CD4-positive, alpha-beta T cell (primary cell): ENCODE data around the gene METTL9. TPM values are rescaled to one million over a fixed set of nuclear protein-coding genes. Genes with fewer than 3 reads are reported as not detected.

ENCODE experiments used
- ATAC-seq: fragments of 200-7000 bp; cut with Tn5 transposase; one replicate; pipeline ENCODE4 v1.10.0; 2022; ENCODE audit warnings: mild to moderate bottlenecking; ENCODE audit not compliant: poor library complexity
- CTCF ChIA-PET: fragments of 350-600 bp; sonication (Branson Sonifier 250); formaldehyde crosslinking; loops from one replicate; lab custom pipeline; 2021; ENCODE audit warnings: antibody characterized with exemption, inconsistent platforms; lab: Charles Lee
- POLR2A ChIA-PET: fragments of 350-600 bp; sonication (Branson Sonifier 250); formaldehyde crosslinking; loops from one replicate; lab custom pipeline; 2021; ENCODE audit warnings: antibody characterized with exemption, inconsistent platforms; lab: Charles Lee
- DNase-seq, 14 experiments: peaks; one replicate each; pipeline ENCODE4 v3.0.0-alpha.2; 2013 to 2020; ENCODE audit warnings: mixed read lengths in 2 of 14
- H3K27ac ChIP-seq, 2 donors: one replicate each; pipeline versions ENCODE4 v1.5.1 to v1.7.0; 2013; ENCODE audit warnings: low read length in 2 of 2, low read depth in 1 of 2, mild to moderate bottlenecking in 1 of 2
- H3K27me3 ChIP-seq, 2 experiments: 1 replicate in 1 of 2; 2 replicates in 1 of 2; pipeline versions ENCODE4 v1.6.1 to v1.7.0; 2013; ENCODE audit warnings: low read length in 2 of 2, control low read depth in 1 of 2, mild to moderate bottlenecking in 1 of 2, moderate library complexity in 1 of 2; ENCODE audit not compliant: insufficient read depth in 2 of 2, control insufficient read depth in 1 of 2
- H3K36me3 ChIP-seq: one replicate; pipeline ENCODE4 v1.6.1; 2013; ENCODE audit warnings: low read length, control low read depth; ENCODE audit not compliant: insufficient read depth
- H3K4me1 ChIP-seq: one replicate; pipeline ENCODE4 v1.6.1; 2013; ENCODE audit warnings: low read length, control low read depth; ENCODE audit not compliant: insufficient read depth
- H3K4me3 ChIP-seq: one replicate; pipeline ENCODE4 v1.5.1; 2013; ENCODE audit warnings: mild to moderate bottlenecking, low read length, moderate library complexity
- H3K9me3 ChIP-seq, 2 experiments: 1 replicate in 1 of 2; 2 replicates in 1 of 2; pipeline versions ENCODE4 v1.6.1 to v1.7.0; 2013; ENCODE audit warnings: low read length in 2 of 2, mild to moderate bottlenecking in 2 of 2, control low read depth in 1 of 2, moderate library complexity in 1 of 2; ENCODE audit not compliant: control insufficient read depth in 1 of 2, insufficient read depth in 1 of 2
- H3K27ac Mint-ChIP-seq: one replicate; pipeline ENCODE4 v1.8.0; 2020; ENCODE audit warnings: mixed read lengths
- H3K27me3 Mint-ChIP-seq: one replicate; pipeline ENCODE4 v1.8.0; 2021; ENCODE audit warnings: mixed read lengths
- H3K36me3 Mint-ChIP-seq: one replicate; pipeline ENCODE4 v1.8.0; 2021; ENCODE audit warnings: low read depth, mixed read lengths
- H3K4me1 Mint-ChIP-seq: one replicate; pipeline ENCODE4 v1.8.0; 2021; ENCODE audit warnings: low read depth, mixed read lengths
- H3K4me3 Mint-ChIP-seq: one replicate; pipeline ENCODE4 v1.8.0; 2020; ENCODE audit warnings: mild to moderate bottlenecking, mixed read lengths
- H3K9me3 Mint-ChIP-seq: one replicate; pipeline ENCODE4 v1.8.0; 2020; ENCODE audit warnings: mixed read lengths
- intact Hi-C, 2 experiments: fragments of 100-400 bp; cut with DNase I in 1 of 2; cut with micrococcal nuclease in 1 of 2; formaldehyde crosslinking; loops; one replicate each; pipeline versions ENCODE4 v1.15.1 to v1.9.0; 2023 to 2025; cut with DNase I, micrococcal nuclease
- total RNA-seq, 174 experiments: library from RNA in 2 of 174; stranded (reverse) in 2 of 174; gene quantifications; one replicate each; pipeline ENCODE4 v1.2.3 and lab custom pipeline; 2021 to 2026
- TF ChIP-seq, protein P1 (sequence below): fragments of 200-600 bp; IDR thresholded peaks from one replicate; pipeline ENCODE4 v1.8.0; 2022; ENCODE audit warnings: antibody characterized with exemption, mild to moderate bottlenecking

The METTL9 gene
- total RNA-seq, 2 experiments from 2014 or later, result 78.4 to 86.7 TPM

DNA sequence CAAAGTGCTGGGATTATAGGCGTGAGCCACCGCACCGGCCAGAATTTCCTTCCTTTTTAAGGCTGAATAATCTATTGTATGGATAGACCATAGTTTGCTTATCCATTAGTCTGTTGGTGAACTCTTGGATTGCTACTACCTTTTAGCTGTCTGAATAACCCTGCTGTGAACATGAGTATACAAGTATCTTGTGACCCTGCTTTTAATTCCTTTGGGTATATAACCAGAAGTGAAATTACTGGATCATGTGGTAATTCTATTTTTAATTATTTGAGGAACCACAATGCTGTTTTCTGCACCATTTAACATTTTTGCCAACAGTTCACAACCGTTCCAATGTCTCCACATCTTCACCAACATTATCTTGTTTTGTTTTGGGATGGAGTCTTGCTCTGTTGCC is 59.7 kb downstream of the METTL9 start:
- Histone ChIP-seq H3K36me3 (peaks cover 17% of the 10 kb centered on the region), H3K27ac (no peak overlapping the region), H3K9me3 (no peaks in the 10 kb centered on the region), H3K4me3 (no peak overlapping the region), H3K27me3 (no peaks in the 10 kb centered on the region), H3K4me1 (peaks cover 26% of the 10 kb centered on the region)
- Mint-ChIP-seq H3K9me3 (no peaks in the 10 kb centered on the region), H3K4me1 (peaks cover 56% of the 10 kb centered on the region), H3K4me3 (no peak overlapping the region), H3K27me3 (no peaks in the 10 kb centered on the region), H3K27ac (no peak overlapping the region), H3K36me3 (peaks cover 32% of the 10 kb centered on the region)
- intact Hi-C loops, result loop anchor here (5.0 kb wide), 2 partner anchors 143 to 288 kb away; no protein-coding TSS in a partner anchor
- TF ChIP-seq, protein P1, sequence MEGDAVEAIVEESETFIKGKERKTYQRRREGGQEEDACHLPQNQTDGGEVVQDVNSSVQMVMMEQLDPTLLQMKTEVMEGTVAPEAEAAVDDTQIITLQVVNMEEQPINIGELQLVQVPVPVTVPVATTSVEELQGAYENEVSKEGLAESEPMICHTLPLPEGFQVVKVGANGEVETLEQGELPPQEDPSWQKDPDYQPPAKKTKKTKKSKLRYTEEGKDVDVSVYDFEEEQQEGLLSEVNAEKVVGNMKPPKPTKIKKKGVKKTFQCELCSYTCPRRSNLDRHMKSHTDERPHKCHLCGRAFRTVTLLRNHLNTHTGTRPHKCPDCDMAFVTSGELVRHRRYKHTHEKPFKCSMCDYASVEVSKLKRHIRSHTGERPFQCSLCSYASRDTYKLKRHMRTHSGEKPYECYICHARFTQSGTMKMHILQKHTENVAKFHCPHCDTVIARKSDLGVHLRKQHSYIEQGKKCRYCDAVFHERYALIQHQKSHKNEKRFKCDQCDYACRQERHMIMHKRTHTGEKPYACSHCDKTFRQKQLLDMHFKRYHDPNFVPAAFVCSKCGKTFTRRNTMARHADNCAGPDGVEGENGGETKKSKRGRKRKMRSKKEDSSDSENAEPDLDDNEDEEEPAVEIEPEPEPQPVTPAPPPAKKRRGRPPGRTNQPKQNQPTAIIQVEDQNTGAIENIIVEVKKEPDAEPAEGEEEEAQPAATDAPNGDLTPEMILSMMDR, result no peak
- ChIA-PET POLR2A (no interaction called here), CTCF (interaction anchor here (0.7 to 0.9 kb wide), 2 partner anchors 49 to 61 kb away, joined by 3 read pairs; no protein-coding TSS in a partner anchor)
- DNase-seq (no peak), ATAC-seq (no peak)

DNA sequence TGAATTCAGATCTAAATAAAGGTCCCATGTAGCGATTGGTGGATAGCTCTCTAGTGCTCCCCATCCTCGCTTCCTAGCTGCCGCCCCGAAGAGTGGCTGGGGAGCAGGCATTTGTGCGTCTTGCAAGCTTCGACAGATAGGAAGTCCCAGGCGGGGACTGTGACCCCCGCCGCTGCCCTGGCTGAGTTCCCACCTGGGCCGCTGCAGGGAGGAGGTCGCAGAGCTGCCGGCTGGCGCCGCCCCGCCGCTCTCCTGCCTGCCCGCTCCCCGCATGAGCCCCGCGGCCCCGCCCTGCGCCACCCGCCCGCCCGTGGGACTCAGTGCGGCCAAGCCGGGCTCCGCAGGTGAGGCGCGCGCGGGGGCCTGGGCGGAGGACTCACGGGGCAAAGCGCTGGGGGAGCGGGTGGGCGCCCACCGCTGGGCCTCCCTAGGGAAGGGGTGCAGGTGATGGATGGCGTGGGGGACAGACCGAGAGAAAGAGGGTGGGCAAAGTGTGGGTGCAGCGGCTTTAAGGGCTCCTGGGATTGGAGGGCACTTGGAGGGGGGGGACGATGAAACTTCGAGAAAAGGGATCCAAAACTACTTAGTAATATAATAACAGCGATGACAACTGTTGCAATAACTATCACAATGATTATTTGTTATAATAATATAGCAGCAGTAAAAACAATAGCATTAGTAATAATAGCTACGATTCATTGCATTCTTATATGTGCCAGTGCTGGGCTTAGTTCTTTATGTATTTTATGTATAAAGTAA is 64.7 kb downstream of the METTL9 start, which contains the start of gene OTOA:
OTOA (plus strand) TSS at position 80 of the 759 bp plus-strand sequence. CDS start 14,547 bp downstream, outside the sequence.
- intact Hi-C loops, result no loop called here
- CTCF ChIA-PET, result interaction anchor here (1.7 kb wide), 1 partner anchor 45 kb away, joined by 8 read pairs; no protein-coding TSS in a partner anchor
- peak within 1 kb of the TSS; percentile 37 for H3K4me3 ChIP-seq

DNA sequence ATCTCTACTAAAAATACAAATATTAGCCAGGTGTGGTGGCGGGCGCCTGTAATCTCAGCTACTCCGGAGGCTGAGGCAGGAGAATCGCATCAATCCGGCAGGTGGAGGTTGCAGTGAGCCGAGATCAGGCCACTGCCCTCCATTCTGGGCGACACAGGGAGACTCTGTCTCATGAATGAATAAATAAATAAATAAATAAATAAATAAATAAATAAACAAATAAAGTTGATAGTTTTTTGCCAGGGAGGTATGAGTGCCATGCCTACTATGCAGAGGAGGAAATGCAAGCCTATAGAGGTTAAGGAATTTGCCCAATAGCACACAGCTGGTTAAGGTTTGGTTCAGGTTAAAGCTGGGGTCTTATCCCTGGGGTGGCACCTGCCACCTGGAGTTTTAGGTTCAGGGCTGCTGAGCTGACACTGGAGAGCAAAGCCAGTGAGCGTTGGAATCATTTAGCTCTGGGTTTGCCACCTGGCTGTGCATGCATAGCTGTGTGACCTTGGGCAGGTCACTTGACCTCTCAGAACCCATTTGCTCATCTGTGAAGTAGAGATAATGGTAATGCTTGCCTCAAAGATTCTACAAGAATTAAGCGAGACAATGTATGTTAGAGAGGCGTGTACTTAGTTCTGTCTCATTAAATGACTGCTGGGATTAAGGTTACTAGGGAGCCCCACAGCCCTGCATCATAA is 65.6 kb downstream of the METTL9 start:
- no peak overlapping the region for H3K4me3 ChIP-seq
- peaks cover 32% of the 10 kb centered on the region for H3K4me1 Mint-ChIP-seq
- no peaks in the 10 kb centered on the region for H3K9me3 ChIP-seq
- H3K36me3 Mint-ChIP-seq, result no peaks in the 10 kb centered on the region
- ATAC-seq (no peak), DNase-seq (no peak)
- peaks cover 22% of the 10 kb centered on the region for H3K4me1 ChIP-seq
- POLR2A ChIA-PET, result interaction anchor here (1.1 kb wide), 1 partner anchor 19 kb away, joined by 3 read pairs; no protein-coding TSS in a partner anchor
- no peaks in the 10 kb centered on the region for H3K9me3 Mint-ChIP-seq
- H3K27ac ChIP-seq, result no peak overlapping the region
- no peak overlapping the region for H3K27ac Mint-ChIP-seq
- intact Hi-C loops, result no loop called here
- no peaks in the 10 kb centered on the region for H3K27me3 Mint-ChIP-seq
- CTCF ChIA-PET, result interaction anchor here (1.7 kb wide), 1 partner anchor 44 kb away, joined by 8 read pairs; no protein-coding TSS in a partner anchor
- TF ChIP-seq, protein P1, result no peak
- no peaks in the 10 kb centered on the region for H3K36me3 ChIP-seq
- H3K4me3 Mint-ChIP-seq, result no peak overlapping the region
- H3K27me3 ChIP-seq, result peaks cover 0 to 4% of the 10 kb centered on the region in 2 experiments

More for the DNA sequence above, 64.7 kb downstream of the METTL9 start, which contains the start of gene OTOA:
- H3K4me3 Mint-ChIP-seq, result peak within 1 kb of the TSS; percentile 78
- TF ChIP-seq, protein P1, result no peak
- DNase-seq (peak in 10 of 14 experiments; percentile 12 to 55 (median 30)), ATAC-seq (peak; percentile 56)
- H3K27ac Mint-ChIP-seq, result no peak within 1 kb of the TSS
- H3K36me3 Mint-ChIP-seq, result no peaks in the 10 kb centered on the region
- H3K27me3 ChIP-seq, result peaks cover 0 to 4% of the 10 kb centered on the region in 2 experiments
- POLR2A ChIA-PET, result interaction anchor here (1.1 kb wide), 1 partner anchor 18 kb away, joined by 3 read pairs; no protein-coding TSS in a partner anchor
- H3K27me3 Mint-ChIP-seq, result no peaks in the 10 kb centered on the region
- H3K36me3 ChIP-seq, result no peaks in the 10 kb centered on the region
- no peaks in the 10 kb centered on the region for H3K9me3 ChIP-seq
- H3K9me3 Mint-ChIP-seq, result no peaks in the 10 kb centered on the region
- peaks cover 22% of the 10 kb centered on the region for H3K4me1 ChIP-seq
- H3K4me1 Mint-ChIP-seq, result peaks cover 36% of the 10 kb centered on the region
- no peak within 1 kb of the TSS for H3K27ac ChIP-seq
